Activated CD8-positive, alpha-beta memory T cell treated with anti-CD3 and anti-CD28 coated beads, Interleukin-2, amount 50 U/mL, for 4 hours (primary cell): ENCODE results near the gene SYT12.
A peak's percentile ranks its signal among the peaks of the same experiment; 100 is the strongest.

ENCODE experiments used
- DNase-seq: peaks from one replicate; pipeline ENCODE4 v3.0.0-alpha.2; 2020

The SYT12 gene

GRCh38 chr11:67031791-67032561, 9.0 kb downstream of the SYT12 start:
- DNase-seq = no peak

DNA sequence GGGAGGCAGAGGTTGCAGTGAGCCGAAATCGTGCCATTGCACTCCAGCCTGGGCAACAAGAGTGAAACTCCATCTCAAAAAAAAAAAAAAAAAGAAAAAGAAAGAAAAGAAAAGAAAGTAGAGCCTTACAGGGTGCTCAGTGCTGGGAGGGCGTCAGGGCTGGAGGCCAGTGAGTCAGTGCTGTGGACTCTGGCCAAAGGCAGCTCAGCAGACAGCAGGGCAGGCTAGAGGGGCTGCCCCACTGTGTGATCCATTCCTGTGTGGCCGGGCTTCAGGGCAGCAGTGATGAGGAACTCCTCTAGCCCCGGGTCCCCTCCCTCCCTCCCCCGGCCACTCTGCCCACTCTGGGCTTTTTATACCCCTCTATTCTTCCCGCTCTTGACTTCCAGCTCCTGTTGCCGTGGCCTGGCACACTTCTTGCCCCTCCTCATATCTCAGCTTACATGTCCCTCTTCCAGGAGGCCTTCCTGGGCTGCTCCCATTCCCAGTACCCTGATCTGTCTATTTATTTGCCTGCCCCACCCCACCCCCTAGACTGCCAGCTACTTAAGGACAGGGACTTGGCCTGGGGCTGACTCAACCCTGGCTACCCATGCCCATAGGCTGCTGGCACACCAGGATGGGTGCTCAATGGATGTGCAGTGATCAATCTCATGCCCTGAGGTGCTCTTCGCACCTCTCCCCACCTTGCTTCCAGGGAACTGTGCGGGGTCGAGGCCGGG, 10.1 kb downstream of the SYT12 start:
- no peak for DNase-seq

- no peak for DNase-seq
Measured at GRCh38 chr11:67033661-67034166, 10.8 kb downstream of the SYT12 start.

- DNase-seq = no peak
Measured at GRCh38 chr11:67034350-67034749, 11.4 kb downstream of the SYT12 start.

GRCh38 chr11:67040147-67040546, 17.2 kb downstream of the SYT12 start:
- no peak for DNase-seq

GRCh38 chr11:67041602-67042001, 18.7 kb downstream of the SYT12 start:
- DNase-seq = no peak

- no peak for DNase-seq
Measured at GRCh38 chr11:67043572-67044349, 20.8 kb downstream of the SYT12 start.

DNA sequence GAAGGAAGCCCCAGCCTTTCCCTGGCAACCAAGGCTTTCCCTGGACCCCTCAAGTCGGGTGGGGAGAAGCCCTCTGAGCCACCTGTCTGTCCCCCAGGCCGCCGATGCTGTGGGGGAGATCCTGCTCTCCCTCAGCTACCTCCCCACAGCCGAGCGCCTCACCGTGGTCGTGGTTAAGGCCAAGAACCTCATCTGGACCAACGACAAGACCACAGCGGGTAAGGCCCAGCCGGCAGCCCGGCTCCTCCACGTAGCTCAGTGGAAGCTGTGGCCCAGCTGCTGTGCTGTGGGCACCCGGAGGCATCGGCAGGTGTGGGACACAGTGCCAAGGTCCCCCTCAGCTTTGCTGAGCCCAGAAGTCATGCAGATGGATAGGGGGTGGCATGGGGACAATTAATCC, 21.6 kb downstream of the SYT12 start:
- no peak for DNase-seq

DNA sequence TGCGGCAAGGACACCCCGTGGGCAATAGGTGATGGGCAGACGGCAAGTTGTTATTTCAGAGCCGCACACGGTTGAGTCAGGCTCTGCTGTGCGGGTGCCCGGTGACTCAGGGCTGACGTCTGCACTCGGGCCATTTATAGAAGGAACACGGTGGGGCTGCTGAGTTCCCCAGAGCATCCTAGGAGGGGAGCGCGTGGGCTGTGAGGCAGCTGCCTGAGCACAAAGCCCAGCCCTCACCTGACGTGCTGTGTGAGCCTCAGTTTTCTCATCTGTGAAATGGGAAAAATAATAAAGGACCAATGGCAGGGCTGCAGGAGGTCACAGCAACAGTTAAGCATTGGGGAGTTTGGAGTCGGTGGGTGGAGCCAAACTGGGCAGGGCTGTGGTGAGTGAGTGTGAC, 22.4 kb downstream of the SYT12 start:
- DNase-seq = no peak

- DNase-seq = no peak
Measured at GRCh38 chr11:67048515-67049130, 25.7 kb downstream of the SYT12 start.

- DNase-seq = no peak
Measured at GRCh38 chr11:67050139-67050538, 27.2 kb downstream of the SYT12 start.

- DNase-seq = no peak
Measured at GRCh38 chr11:67051180-67051893, 28.4 kb downstream of the SYT12 start.

DNA sequence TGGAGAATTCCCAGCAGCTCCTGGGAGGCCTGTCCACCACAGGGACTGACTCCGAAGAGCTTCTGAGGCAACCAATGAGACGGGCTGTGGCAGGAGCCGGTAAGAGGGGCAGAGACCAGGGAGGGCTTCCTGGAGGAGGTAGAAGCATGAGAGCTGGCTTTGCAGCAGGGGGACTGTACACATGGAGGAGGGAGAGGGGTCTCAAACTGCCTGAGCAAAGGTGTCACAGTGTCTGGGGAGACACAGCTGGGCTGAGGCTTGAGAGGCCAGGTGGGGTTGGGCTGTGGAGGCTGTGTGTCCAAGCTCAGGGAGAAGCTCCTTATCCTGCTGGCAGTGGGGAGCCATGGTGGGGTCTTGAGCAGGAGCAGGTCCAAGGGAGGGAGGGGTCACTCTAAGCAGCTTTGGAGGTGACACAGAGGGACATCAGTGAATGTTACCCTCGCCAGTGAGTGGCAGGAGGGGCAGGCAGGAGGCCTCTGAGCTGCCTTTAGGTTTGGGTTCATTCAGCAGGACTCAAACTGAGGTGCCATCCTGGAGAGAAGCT, 29.1 kb downstream of the SYT12 start:
- no peak for DNase-seq

DNA sequence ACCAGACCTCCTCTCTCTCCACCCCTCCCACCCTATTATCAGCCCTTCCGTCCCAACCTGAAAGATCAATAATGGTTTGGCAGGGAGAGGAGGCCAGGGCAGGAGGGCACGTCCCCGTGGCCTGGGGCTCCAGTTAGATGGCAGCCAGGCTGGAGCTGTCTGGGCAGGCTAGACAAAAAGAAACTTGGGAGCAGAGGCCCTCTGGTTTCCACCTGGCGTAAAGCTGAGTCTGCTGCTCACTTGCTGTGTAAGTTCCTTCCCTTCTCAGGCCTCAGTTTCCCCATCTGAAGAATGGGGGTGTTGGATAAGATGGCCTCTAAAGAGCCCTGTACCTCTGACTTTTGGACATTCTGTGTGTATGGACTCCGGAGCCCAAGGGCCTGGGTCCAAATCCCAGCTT, 30.0 kb downstream of the SYT12 start:
- DNase-seq = no peak

DNA sequence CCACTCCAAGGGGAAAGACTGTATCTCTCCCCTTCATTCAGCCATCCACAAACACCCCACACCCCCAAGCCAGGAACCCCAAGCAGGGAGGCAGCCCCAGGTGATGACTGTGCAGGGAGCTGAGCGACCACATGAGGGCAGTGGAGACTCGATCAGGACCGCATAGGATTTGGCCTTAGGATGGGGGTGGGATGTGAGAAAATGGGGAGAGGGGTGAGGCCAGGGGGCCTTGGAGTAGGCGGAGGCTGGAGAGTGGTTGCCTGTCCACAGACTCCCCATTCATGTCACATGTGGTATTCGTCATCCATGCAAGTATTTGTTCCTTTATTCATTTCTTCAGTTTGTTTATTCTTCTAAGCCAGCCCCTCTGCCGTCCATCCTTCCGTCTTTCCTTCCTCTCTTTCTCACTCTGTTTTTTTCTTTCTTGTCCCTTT, 31.0 kb downstream of the SYT12 start:
- peak; percentile 31 for DNase-seq

- DNase-seq = no peak
Measured at GRCh38 chr11:67054346-67054835, 31.5 kb downstream of the SYT12 start.

DNA sequence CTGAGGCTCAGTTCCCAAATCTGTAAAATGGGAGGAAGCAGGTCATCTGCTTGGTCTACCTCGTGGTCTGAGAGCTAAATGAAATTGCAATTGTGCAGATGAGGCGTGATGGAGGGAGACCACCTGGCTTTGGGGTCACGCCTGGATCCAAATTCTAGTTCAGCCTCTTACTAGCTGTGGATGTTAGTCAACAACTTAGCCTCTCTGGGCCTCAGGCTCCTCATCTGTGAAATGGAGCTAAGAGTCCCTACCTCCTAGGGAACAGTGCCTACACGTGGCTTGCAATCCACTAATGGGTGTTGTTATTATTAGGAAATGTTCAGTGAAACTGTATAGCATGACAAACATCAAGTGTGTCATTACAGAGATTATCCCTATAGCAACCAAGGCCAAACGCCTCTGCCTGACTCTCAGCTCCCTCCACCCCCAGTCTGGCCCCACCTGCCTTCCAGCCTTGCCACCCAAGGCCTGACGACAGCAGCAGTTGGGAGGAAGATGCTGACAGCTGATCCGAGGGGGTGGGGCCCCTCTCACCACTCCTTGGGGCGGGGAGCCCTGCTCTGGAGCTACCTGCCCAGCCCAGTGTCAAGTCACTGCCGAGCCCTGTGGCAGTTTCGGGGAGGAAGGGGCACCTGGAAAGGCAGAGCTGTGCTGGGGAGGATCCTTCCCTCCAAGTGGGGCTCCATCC, 32.0 kb downstream of the SYT12 start:
- DNase-seq = no peak

GRCh38 chr11:67055812-67056211, 32.9 kb downstream of the SYT12 start:
- no peak for DNase-seq

- DNase-seq = peak; percentile 43
Measured at GRCh38 chr11:67056267-67057204, 33.6 kb downstream of the SYT12 start, which contains the start of gene RHOD. TSS of gene RHOD (plus strand) at chr11:67056847. CDS start at chr11:67056903, 56 bp downstream.

DNA sequence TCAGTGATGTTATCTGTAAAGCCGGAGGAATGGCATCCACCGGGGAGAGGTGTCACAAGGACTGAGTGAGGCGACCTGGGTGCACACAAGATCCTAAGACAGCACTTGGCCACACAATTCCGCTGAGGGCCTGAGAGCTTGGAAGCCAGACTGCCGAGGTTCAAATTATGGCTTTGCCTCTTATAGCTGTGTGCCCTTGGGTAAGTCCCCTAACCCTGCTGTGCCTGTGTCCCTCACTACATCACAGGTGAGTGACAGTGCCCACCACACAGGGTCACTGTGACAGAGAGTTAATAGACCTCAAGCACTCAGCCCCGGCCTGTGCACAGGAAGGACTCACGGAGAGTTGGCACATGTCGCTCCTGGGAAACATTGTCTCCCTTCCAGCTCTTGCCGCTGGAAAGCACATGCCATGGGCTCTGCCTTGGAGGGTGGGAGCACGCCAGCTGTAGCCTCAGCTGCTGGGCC, 34.3 kb downstream of the SYT12 start:
- no peak for DNase-seq
